Trophoblast cell (in vitro differentiated cells and primary cell): ENCODE data around the gene IL24.
"Not testable (repeated sequence)": the region's sequence is repeated elsewhere in the genome, so short reads cannot be mapped to it uniquely, and the experiment has no call there.

Experiments
- DNase-seq, 2 donors: peaks; one replicate each; pipeline ENCODE4 v3.0.0-alpha.2; 2016
- H2AFZ ChIP-seq: 2 replicates; pipeline ENCODE4 v1.6.1; 2013; ENCODE audit warnings: low read length, moderate library complexity, mild to moderate bottlenecking; ENCODE audit not compliant: insufficient read depth, poor library complexity
- H2AK5ac ChIP-seq: 2 replicates; pipeline ENCODE4 v1.6.1; 2013; ENCODE audit warnings: mild to moderate bottlenecking, low read length
- H2BK120ac ChIP-seq: 2 replicates; pipeline ENCODE4 v1.6.1; 2013; ENCODE audit warnings: low read length, mild to moderate bottlenecking, moderate library complexity; ENCODE audit not compliant: insufficient read depth, poor library complexity
- H2BK12ac ChIP-seq: 2 replicates; pipeline ENCODE4 v1.6.1; 2013; ENCODE audit warnings: mild to moderate bottlenecking, low read length, moderate library complexity
- H2BK5ac ChIP-seq: 2 replicates; pipeline ENCODE4 v1.6.1; 2013; ENCODE audit warnings: low read length, low read depth, moderate library complexity, mild to moderate bottlenecking; ENCODE audit not compliant: poor library complexity
- H3K14ac ChIP-seq: 2 replicates; pipeline ENCODE4 v1.6.1; 2013; ENCODE audit warnings: mild to moderate bottlenecking, low read length
- H3K18ac ChIP-seq: 2 replicates; pipeline ENCODE4 v1.6.1; 2013; ENCODE audit warnings: mild to moderate bottlenecking, low read length
- H3K23ac ChIP-seq: 2 replicates; pipeline ENCODE4 v1.6.1; 2013; ENCODE audit warnings: low read length
- H3K27ac ChIP-seq: 2 replicates; pipeline ENCODE4 v1.5.1; 2013; ENCODE audit warnings: low read depth, mild to moderate bottlenecking, inconsistent platforms, low read length, moderate library complexity
- H3K27me3 ChIP-seq: 2 replicates; pipeline ENCODE4 v1.6.1; 2013; ENCODE audit warnings: inconsistent platforms, mild to moderate bottlenecking, low read length, moderate library complexity; ENCODE audit not compliant: insufficient read depth
- H3K36me3 ChIP-seq, 2 experiments: 1 replicate in 1 of 2; 2 replicates in 1 of 2; pipeline ENCODE4 v1.6.1; 2013; ENCODE audit warnings: low read length in 2 of 2, mild to moderate bottlenecking in 2 of 2, moderate library complexity in 1 of 2; ENCODE audit not compliant: insufficient read depth in 2 of 2, control insufficient read depth in 1 of 2
- H3K4ac ChIP-seq: 2 replicates; pipeline ENCODE4 v1.6.1; 2013; ENCODE audit warnings: low read depth, mild to moderate bottlenecking, low read length, moderate library complexity
- H3K4me1 ChIP-seq, 2 experiments: 1 replicate in 1 of 2; 2 replicates in 1 of 2; pipeline ENCODE4 v1.6.1; 2013; ENCODE audit warnings: low read length in 2 of 2, mild to moderate bottlenecking in 2 of 2, moderate library complexity in 1 of 2; ENCODE audit not compliant: insufficient read depth in 2 of 2, control insufficient read depth in 1 of 2
- H3K4me2 ChIP-seq: 2 replicates; pipeline ENCODE4 v1.6.1; 2013; ENCODE audit warnings: inconsistent platforms, mild to moderate bottlenecking, low read length, moderate library complexity
- H3K4me3 ChIP-seq: 2 replicates; pipeline ENCODE4 v1.5.1; 2013; ENCODE audit warnings: mild to moderate bottlenecking, low read depth, low read length, inconsistent platforms
- H3K79me1 ChIP-seq: one replicate; pipeline ENCODE4 v1.6.1; 2013; ENCODE audit warnings: low read length
- H3K79me2 ChIP-seq: 2 replicates; pipeline ENCODE4 v1.6.1; 2013; ENCODE audit warnings: low read length, mild to moderate bottlenecking; ENCODE audit not compliant: control insufficient read depth, insufficient read depth, poor library complexity
- H3K9ac ChIP-seq: 2 replicates; pipeline ENCODE4 v1.6.1; 2013; ENCODE audit warnings: mild to moderate bottlenecking, low read length
- H3K9me3 ChIP-seq: 2 replicates; pipeline ENCODE4 v1.6.1; 2013; ENCODE audit warnings: low read depth, mild to moderate bottlenecking, control low read depth, inconsistent platforms, low read length; ENCODE audit not compliant: insufficient read depth
- H4K12ac ChIP-seq: 2 replicates; pipeline ENCODE4 v1.6.1; 2013; ENCODE audit warnings: low read depth, mild to moderate bottlenecking, low read length, moderate library complexity
- H4K8ac ChIP-seq: 2 replicates; pipeline ENCODE4 v1.6.1; 2013; ENCODE audit warnings: low read depth, mild to moderate bottlenecking, low read length, moderate library complexity
- H4K91ac ChIP-seq: one replicate; pipeline ENCODE4 v1.6.1; 2013; ENCODE audit warnings: low read depth, mild to moderate bottlenecking, low read length, moderate library complexity
- WGBS: extraction: QIAGEN DNeasy Blood & Tissue Kit; methylation state at CpG from one replicate; pipeline ENCODE4 v1.1.7; 2013; ENCODE audit warnings: missing lambda C conversion rate; ENCODE audit not compliant: insufficient read length, insufficient coverage; ENCODE audit errors: extremely low coverage; 5-methylcytosine and 5-hydroxymethylcytosine counted together

IL24 gene

DNA sequence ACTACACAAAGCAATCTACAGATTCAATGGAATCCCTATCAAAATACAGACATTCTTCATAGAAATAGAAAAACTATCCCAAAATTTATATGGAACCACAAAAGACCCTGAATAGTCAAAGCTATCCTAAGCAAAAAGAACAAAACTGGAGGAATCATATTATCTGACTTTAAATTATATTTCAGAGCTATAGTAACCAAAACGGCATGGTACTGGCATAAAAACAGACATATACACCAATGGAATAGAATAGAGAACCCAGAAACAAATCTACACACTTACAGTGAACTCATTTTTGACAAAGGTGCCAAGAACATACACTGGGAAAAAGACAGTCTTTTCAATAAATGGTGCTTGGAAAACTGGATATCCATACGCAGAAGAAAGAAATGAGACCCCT is 44.6 kb upstream of the IL24 start:
- not testable (repeated sequence) for H4K91ac ChIP-seq, H3K4me3 ChIP-seq, H3K14ac ChIP-seq, H4K8ac ChIP-seq, H3K79me2 ChIP-seq, H4K12ac ChIP-seq, H2AK5ac ChIP-seq, H3K4me1 ChIP-seq, H3K4me2 ChIP-seq, H3K36me3 ChIP-seq, DNase-seq, H3K79me1 ChIP-seq, H2BK120ac ChIP-seq, H3K9ac ChIP-seq, H2BK5ac ChIP-seq, H3K18ac ChIP-seq, H3K4ac ChIP-seq, H2BK12ac ChIP-seq, H3K23ac ChIP-seq, H3K27me3 ChIP-seq, H3K27ac ChIP-seq, H2AFZ ChIP-seq, H3K9me3 ChIP-seq
- no CpG with 5 or more reads among the region's 2 CpGs for WGBS

- H2AFZ ChIP-seq, H2BK12ac ChIP-seq, H2BK120ac ChIP-seq, H3K9me3 ChIP-seq, H3K9ac ChIP-seq, H4K8ac ChIP-seq, H3K4me2 ChIP-seq, H3K4me1 ChIP-seq, H3K79me2 ChIP-seq, H3K27ac ChIP-seq, H2AK5ac ChIP-seq, H2BK5ac ChIP-seq, H3K27me3 ChIP-seq, H3K23ac ChIP-seq, H3K4me3 ChIP-seq, H3K79me1 ChIP-seq, H4K91ac ChIP-seq, H3K18ac ChIP-seq, H3K14ac ChIP-seq, H3K4ac ChIP-seq, H4K12ac ChIP-seq, H3K36me3 ChIP-seq, DNase-seq: not testable (repeated sequence)
Measured at GRCh38 chr1:206853696-206854095, 43.5 kb upstream of the IL24 start.

GRCh38 chr1:206854401-206855129 is 42.7 kb upstream of the IL24 start:
- Histone ChIP-seq H2AK5ac (no peak overlapping the region), H3K14ac (no peak overlapping the region), H3K79me2 (no peaks in the 10 kb centered on the region), H3K79me1 (no peaks in the 10 kb centered on the region), H3K27ac (no peak overlapping the region), H3K23ac (no peak overlapping the region), H3K9me3 (peaks cover 2% of the 10 kb centered on the region), H3K36me3 (no peaks in the 10 kb centered on the region), H3K27me3 (peaks cover 1% of the 10 kb centered on the region), H3K18ac (no peak overlapping the region), H4K91ac (no peak overlapping the region), H4K12ac (peak overlapping the region; percentile 30), H2BK12ac (no peak overlapping the region), H2BK120ac (no peak overlapping the region), H2AFZ (no peak overlapping the region), H3K9ac (no peak overlapping the region), H3K4me3 (no peak overlapping the region), H3K4ac (no peak overlapping the region), H4K8ac (no peak overlapping the region), H2BK5ac (no peak overlapping the region), H3K4me2 (no peak overlapping the region), H3K4me1 (peaks cover 4 to 6% of the 10 kb centered on the region in 2 experiments)
- DNase-seq = peak in 1 of 2 donors; percentile 40
- WGBS = no CpG with 5 or more reads among the region's 3 CpGs

DNA sequence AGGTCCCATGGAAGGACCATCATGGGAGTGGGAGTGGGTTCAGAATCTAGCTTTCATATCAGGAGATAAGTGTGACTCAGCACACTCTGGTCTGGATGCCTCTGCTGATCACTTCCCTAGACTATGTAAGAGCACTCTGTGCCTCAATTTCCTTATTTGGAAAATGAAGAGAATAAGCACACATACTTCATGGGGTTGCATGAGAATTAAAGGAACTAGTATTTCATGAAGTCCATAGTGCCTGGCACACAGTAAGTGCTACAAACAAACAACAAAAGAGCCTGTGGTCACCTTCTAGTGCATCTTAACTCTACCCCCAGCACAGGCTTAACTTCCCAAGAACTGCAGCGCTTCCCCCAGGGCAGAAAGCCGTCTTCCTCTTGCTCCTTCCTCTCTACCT is 41.4 kb upstream of the IL24 start:
- no peak overlapping the region for H3K27ac ChIP-seq
- H3K36me3 ChIP-seq = no peaks in the 10 kb centered on the region
- no CpG with 5 or more reads among the region's 2 CpGs for WGBS
- no peak overlapping the region for H4K91ac ChIP-seq
- no peak overlapping the region for H3K4ac ChIP-seq
- no peak overlapping the region for H3K18ac ChIP-seq
- no peak overlapping the region for H3K4me3 ChIP-seq
- H2BK5ac ChIP-seq = no peak overlapping the region
- H3K4me2 ChIP-seq = no peak overlapping the region
- H2BK12ac ChIP-seq = no peak overlapping the region
- no peak overlapping the region for H4K8ac ChIP-seq
- no peak overlapping the region for H3K14ac ChIP-seq
- no peak overlapping the region for H2AFZ ChIP-seq
- H3K4me1 ChIP-seq = peaks cover 4 to 6% of the 10 kb centered on the region in 2 experiments
- H3K9me3 ChIP-seq = peaks cover 2% of the 10 kb centered on the region
- no peaks in the 10 kb centered on the region for H3K79me1 ChIP-seq
- no peak overlapping the region for H3K9ac ChIP-seq
- no peak overlapping the region for H3K23ac ChIP-seq
- no peaks in the 10 kb centered on the region for H3K79me2 ChIP-seq
- no peak overlapping the region for H4K12ac ChIP-seq
- no peak overlapping the region for H2BK120ac ChIP-seq
- no peak for DNase-seq
- peaks cover 1% of the 10 kb centered on the region for H3K27me3 ChIP-seq
- H2AK5ac ChIP-seq = no peak overlapping the region
